Brain microvascular endothelial cell (primary cell): ENCODE data around the gene NFIB.

Source experiments
- DNase-seq: peaks from one replicate; pipeline ENCODE4 v3.0.0-alpha.2; 2020
- H3K27ac ChIP-seq: fragments of 250-450 bp; sonication (Bioruptor Pico); 2 replicates; pipeline ENCODE4 v1.5.1; 2020; ENCODE audit warnings: mild to moderate bottlenecking, moderate library complexity
- H3K27me3 ChIP-seq: fragments of 250-450 bp; sonication (Bioruptor Pico); replicated peaks from 2 replicates; pipeline ENCODE4 v1.5.1; 2020; ENCODE audit warnings: mild to moderate bottlenecking
- H3K36me3 ChIP-seq: fragments of 250-450 bp; sonication (Bioruptor Pico); replicated peaks from 2 replicates; pipeline ENCODE4 v1.5.1; 2020; ENCODE audit warnings: mild to moderate bottlenecking
- H3K4me3 ChIP-seq: 2 replicates; pipeline ENCODE4 v1.5.1; 2011; ENCODE audit warnings: low read depth, mild to moderate bottlenecking, control low read depth, low read length, moderate library complexity
- CTCF ChIP-seq: IDR thresholded peaks from 2 replicates; pipeline ENCODE4 v1.5.1; 2011; ENCODE audit warnings: low read depth, mild to moderate bottlenecking, moderate library complexity, low read length, control low read depth, inconsistent platforms; ENCODE audit errors: missing control alignments
- in situ Hi-C: cut with HindIII; loops from 2 replicates; pipeline ENCODE4 v1.10.0; 2017; ENCODE audit warnings: low sequenced_read_pairs, low pct_ligation_motif_present

NFIB gene

DNA sequence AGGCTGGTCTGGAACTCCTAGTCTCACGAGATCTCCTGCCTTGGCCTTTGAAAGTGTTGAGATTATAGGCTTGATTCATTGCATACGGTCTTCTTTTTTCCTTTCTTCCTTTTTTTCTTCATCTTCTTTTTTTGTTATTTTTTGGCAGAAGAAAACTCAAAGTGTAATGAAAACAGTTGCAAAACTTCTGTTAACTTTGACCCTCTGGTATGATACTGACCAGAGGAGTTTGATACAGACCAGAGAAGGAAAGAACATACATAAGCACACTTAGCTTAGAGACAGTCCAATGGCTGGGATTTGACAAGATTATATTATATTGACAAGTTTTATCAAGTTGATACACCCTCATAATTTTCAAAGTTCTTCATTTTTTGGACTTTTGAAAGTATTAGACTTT is 181.2 kb downstream of the NFIB start:
- no peak overlapping the region for H3K4me3 ChIP-seq
- no peak for DNase-seq
- no peaks in the 10 kb centered on the region for H3K36me3 ChIP-seq
- no peaks in the 10 kb centered on the region for H3K27me3 ChIP-seq
- in situ Hi-C loops: no loop called here
- TF ChIP-seq CTCF: no peak
- H3K27ac ChIP-seq: no peak overlapping the region

GRCh38 chr9:14131356-14132088 is 182.4 kb downstream of the NFIB start:
- no peak for TF ChIP-seq CTCF
- no peak for DNase-seq
- Histone ChIP-seq H3K36me3 (no peaks in the 10 kb centered on the region), H3K27me3 (no peaks in the 10 kb centered on the region), H3K27ac (no peak overlapping the region), H3K4me3 (no peak overlapping the region)
- in situ Hi-C loops: no loop called here

DNA sequence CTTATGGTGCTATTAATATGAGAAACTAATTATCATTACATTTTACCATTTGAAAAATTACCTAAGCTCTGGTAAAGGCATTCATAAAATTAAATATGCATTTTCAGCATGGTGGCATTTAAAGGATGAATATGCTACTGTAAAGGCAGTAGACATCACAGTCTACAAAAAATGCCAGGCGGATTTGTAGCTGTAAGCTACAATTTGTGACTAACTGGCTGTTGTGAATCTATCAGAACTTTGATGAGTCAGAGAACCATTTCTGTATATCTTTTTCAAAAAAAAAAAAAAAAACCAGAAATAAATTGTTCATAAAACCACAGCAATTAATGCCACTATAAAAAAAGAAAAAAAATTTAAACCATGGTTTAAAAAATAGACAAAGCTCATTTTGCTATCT is 186.3 kb downstream of the NFIB start:
- no peak overlapping the region for H3K27ac ChIP-seq
- TF ChIP-seq CTCF: no peak
- DNase-seq: peak; percentile 58
- H3K4me3 ChIP-seq: no peak overlapping the region
- H3K27me3 ChIP-seq: no peaks in the 10 kb centered on the region
- in situ Hi-C loops: no loop called here
- H3K36me3 ChIP-seq: no peaks in the 10 kb centered on the region

- Histone ChIP-seq H3K4me3 (no peak overlapping the region), H3K27me3 (no peaks in the 10 kb centered on the region), H3K36me3 (peaks cover 3% of the 10 kb centered on the region), H3K27ac (no peak overlapping the region)
- DNase-seq: no peak
- in situ Hi-C loops: no loop called here
- no peak for TF ChIP-seq CTCF
Measured at GRCh38 chr9:14119694-14120514, 194.0 kb downstream of the NFIB start.

- H3K36me3 ChIP-seq: peaks cover 3% of the 10 kb centered on the region
- in situ Hi-C loops: no loop called here
- no peak for TF ChIP-seq CTCF
Measured at GRCh38 chr9:14112226-14112625, 201.7 kb downstream of the NFIB start.

GRCh38 chr9:14111696-14112095 is 202.2 kb downstream of the NFIB start:
- peak; percentile 20 for TF ChIP-seq CTCF
- in situ Hi-C loops: no loop called here

More at GRCh38 chr9:14112226-14112625, 201.7 kb downstream of the NFIB start:
- no peak overlapping the region for H3K27ac ChIP-seq
- no peaks in the 10 kb centered on the region for H3K27me3 ChIP-seq
- no peak overlapping the region for H3K4me3 ChIP-seq
- DNase-seq: no peak

More at GRCh38 chr9:14111696-14112095, 202.2 kb downstream of the NFIB start:
- Histone ChIP-seq H3K36me3 (peaks cover 3% of the 10 kb centered on the region), H3K4me3 (no peak overlapping the region), H3K27ac (no peak overlapping the region), H3K27me3 (no peaks in the 10 kb centered on the region)
- peak; percentile 12 for DNase-seq
